ENCODE measurements around the gene ALCAM.

The ALCAM gene

GRCh38 chr3:105582015-105582414 lies 215.3 kb downstream of the ALCAM start:
- TF ChIP-seq, protein P1, sequence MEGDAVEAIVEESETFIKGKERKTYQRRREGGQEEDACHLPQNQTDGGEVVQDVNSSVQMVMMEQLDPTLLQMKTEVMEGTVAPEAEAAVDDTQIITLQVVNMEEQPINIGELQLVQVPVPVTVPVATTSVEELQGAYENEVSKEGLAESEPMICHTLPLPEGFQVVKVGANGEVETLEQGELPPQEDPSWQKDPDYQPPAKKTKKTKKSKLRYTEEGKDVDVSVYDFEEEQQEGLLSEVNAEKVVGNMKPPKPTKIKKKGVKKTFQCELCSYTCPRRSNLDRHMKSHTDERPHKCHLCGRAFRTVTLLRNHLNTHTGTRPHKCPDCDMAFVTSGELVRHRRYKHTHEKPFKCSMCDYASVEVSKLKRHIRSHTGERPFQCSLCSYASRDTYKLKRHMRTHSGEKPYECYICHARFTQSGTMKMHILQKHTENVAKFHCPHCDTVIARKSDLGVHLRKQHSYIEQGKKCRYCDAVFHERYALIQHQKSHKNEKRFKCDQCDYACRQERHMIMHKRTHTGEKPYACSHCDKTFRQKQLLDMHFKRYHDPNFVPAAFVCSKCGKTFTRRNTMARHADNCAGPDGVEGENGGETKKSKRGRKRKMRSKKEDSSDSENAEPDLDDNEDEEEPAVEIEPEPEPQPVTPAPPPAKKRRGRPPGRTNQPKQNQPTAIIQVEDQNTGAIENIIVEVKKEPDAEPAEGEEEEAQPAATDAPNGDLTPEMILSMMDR (IDR thresholded peaks at IDR 0.05): no peak
- Mint-ChIP-seq H3K27ac (no peak overlapping the region), H3K27me3 (ENCODE audit: low read depth, poor library complexity) (peaks cover 3% of the 10 kb centered on the region), H3K9me3 (peaks cover 15% of the 10 kb centered on the region), H3K4me1 (no peaks in the 10 kb centered on the region), H3K4me3 (no peak overlapping the region), H3K36me3 (ENCODE audit: low read depth) (no peaks in the 10 kb centered on the region)
- DNase-seq: no peak

DNA sequence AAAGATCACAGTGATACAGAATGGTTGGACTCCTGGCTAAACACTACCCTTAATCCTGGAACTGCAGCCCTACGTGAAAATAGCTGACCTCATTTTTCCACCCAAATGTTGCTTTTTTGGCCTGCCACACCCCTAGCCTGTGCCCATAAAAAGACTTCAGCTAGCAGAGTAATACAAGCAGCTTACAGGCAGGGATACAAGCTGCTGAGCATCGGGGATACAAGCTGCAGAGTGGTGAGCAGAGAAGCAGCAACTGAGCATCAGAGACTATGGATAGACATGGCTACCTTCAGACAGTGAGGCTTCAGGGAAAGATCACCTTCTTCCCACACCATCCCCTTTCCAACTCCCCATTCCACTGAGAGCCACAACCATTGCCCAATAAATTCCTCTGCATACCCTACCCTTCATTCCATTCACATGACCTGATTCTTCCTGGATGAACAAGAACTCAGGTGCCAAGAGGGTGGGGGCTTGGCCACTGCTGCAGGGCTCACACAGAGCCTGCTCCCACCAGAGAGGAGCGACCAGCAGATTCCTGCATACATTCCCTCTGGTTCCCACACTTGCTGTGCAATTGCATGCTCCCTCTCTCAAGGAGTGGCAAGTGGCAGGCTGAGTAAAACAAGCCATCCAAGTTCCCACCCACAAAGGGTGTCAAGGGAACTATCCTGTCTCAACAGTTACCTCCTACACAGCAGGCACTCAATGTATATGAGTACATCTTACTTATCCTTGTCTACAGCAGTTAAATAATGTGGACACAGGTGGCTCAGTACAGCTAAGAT lies 217.5 kb downstream of the ALCAM start:
- Mint-ChIP-seq H3K27me3 (ENCODE audit: low read depth, poor library complexity) (peaks cover 3% of the 10 kb centered on the region), H3K9me3 (peaks cover 15% of the 10 kb centered on the region), H3K4me3 (no peak overlapping the region), H3K27ac (no peak overlapping the region), H3K4me1 (no peaks in the 10 kb centered on the region), H3K36me3 (ENCODE audit: low read depth) (no peaks in the 10 kb centered on the region)
- TF ChIP-seq, protein P1 (IDR thresholded peaks at IDR 0.05): no peak
- no peak for DNase-seq

DNA sequence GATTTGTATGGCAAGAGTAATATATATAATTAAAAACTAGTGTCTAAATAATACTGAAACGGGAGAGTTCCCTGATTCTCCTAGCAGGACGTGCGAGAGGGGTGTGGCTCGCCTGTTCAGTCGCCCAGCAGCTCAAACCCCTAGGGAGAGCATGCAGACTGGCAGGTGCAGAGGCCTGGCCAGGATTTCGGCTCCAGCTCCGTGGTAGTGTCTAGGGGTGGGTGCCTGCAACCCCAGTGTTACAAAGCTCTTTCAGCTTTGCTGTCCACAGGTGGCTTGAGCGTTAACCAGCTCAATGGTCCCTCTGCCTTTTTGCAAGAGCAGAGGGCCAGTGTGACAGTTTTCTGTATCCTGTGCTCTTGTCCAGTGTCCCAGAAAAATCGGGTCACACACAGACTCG lies 226.6 kb downstream of the ALCAM start:
- TF ChIP-seq, protein P1 (IDR thresholded peaks at IDR 0.05): no peak
- Mint-ChIP-seq H3K4me3 (no peak overlapping the region), H3K27ac (no peak overlapping the region), H3K27me3 (ENCODE audit: low read depth, poor library complexity) (no peaks in the 10 kb centered on the region), H3K9me3 (peaks cover 3% of the 10 kb centered on the region), H3K4me1 (no peaks in the 10 kb centered on the region), H3K36me3 (ENCODE audit: low read depth) (no peaks in the 10 kb centered on the region)
- no peak for DNase-seq

- no peak for DNase-seq
- Mint-ChIP-seq H3K4me3 (no peak overlapping the region), H3K27me3 (ENCODE audit: low read depth, poor library complexity) (no peaks in the 10 kb centered on the region), H3K36me3 (ENCODE audit: low read depth) (no peaks in the 10 kb centered on the region), H3K9me3 (peaks cover 3% of the 10 kb centered on the region), H3K27ac (no peak overlapping the region), H3K4me1 (no peaks in the 10 kb centered on the region)
- TF ChIP-seq, protein P1 (IDR thresholded peaks at IDR 0.05): no peak
Observed at GRCh38 chr3:105594219-105594618, 227.5 kb downstream of the ALCAM start.

- Mint-ChIP-seq H3K4me1 (no peaks in the 10 kb centered on the region), H3K27me3 (ENCODE audit: low read depth, poor library complexity) (no peaks in the 10 kb centered on the region), H3K27ac (no peak overlapping the region), H3K36me3 (ENCODE audit: low read depth) (no peaks in the 10 kb centered on the region), H3K4me3 (no peak overlapping the region), H3K9me3 (peaks cover 5% of the 10 kb centered on the region)
- TF ChIP-seq, protein P1 (IDR thresholded peaks at IDR 0.05): no peak
- no peak for DNase-seq
Observed at GRCh38 chr3:105598042-105598796, 231.5 kb downstream of the ALCAM start.
